ENCODE measurements around the gene DPYD.

Gene DPYD

DNA sequence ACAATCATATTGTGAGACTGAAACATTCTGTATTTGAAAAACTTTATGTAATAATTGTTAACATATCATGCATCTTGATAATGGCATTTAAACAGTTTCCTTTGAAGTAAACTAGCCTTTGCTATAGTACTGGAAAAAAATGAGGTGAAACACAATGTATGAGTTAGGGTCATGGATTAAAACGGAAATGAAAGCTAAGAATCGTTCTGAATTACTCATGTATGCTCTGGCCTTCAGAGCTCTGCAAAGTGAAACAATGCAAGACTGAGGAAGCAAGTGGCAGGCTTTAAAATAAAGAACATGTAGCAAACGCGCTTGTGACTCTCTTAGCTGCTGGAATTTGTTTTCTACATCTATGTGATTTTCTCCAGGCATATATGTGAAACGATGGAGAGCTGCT, 317.1 kb downstream of the DPYD start:
- DNase-seq: no peak

DNA sequence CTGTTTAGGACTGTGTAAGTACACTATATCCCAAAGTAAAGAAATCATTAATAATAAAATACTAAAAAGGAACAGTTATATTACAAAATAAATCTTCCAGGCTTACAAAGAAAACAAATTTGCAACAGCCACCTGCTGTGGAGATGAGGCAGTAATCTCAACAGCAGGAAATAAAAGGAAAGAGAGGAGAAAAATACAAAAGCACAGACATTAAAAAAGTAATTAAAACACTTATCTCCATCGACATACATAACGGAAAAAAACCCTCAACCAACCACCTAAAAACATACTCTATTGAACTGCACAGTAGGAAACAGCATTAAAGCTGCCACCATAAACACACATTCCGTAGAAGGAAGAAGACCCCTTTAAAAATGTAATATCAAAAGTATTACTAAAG, 317.6 kb downstream of the DPYD start:
- no peak for DNase-seq

GRCh38 chr1:97599447-97599846, 321.4 kb downstream of the DPYD start:
- no peak for DNase-seq

- DNase-seq: no peak
These were observed 327.6 kb downstream of the DPYD start for GRCh38 chr1:97593192-97593591.

DNA sequence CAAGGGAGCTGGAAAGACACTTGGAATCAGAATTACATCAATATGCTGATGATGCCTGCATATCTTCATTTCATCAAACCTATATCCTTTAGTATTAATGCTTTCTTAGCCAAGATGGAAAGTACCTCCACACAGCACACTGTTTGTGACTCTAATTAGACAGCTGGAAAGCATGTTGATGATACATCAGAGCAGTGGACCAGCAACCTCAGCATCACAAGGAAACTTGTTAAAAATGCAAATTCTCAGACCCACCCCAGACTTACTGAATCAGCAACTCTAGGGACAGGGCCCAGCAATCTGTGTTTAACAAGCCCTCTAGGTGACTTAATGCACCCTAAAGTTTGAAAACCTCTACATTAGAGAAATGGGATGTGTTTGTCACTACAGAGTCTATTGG, 332.1 kb downstream of the DPYD start:
- no peak for DNase-seq

- DNase-seq: no peak
These were observed 339.2 kb downstream of the DPYD start for GRCh38 chr1:97581614-97582051.

- no peak for DNase-seq
These were observed 343.2 kb downstream of the DPYD start for GRCh38 chr1:97577613-97578012.

DNA sequence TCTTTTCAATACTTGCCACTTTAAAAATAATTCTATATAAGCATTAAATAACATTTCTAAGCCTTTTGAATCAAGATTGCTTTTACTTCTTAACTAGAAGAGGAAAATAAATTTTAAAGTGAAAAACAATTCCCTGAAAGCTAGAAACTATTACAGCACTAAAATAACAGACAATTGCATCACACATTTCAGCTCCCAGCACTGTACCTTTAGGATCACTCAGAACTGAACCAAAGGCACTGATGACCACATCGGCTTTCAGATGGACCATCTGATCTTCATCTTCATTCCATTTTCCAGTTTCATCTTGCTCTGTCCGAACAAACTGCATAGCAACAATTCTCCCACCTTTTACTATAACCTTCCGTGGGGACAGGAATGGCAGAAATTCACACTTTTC, 347.3 kb downstream of the DPYD start:
- no peak for DNase-seq

GRCh38 chr1:97572561-97572960, 348.3 kb downstream of the DPYD start:
- DNase-seq: no peak

DNA sequence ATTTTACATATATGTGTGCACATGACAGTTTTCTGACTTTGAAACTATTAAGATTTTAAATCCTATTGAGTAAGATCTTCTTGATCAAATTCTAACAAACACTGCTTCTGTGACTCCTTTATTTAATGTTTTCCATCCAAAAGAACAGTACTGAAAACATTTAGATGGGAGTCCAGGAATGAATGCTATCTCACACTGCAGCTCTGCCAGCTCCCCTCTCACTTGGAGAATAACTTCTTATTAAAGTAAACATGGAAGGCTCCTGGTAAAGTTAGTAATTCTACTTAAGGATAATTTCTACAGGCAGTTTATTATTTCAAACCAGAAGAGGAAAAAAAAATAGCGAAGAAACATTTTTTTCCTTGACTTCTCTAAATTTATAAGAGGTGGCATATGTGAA, 349.1 kb downstream of the DPYD start:
- DNase-seq: no peak

DNA sequence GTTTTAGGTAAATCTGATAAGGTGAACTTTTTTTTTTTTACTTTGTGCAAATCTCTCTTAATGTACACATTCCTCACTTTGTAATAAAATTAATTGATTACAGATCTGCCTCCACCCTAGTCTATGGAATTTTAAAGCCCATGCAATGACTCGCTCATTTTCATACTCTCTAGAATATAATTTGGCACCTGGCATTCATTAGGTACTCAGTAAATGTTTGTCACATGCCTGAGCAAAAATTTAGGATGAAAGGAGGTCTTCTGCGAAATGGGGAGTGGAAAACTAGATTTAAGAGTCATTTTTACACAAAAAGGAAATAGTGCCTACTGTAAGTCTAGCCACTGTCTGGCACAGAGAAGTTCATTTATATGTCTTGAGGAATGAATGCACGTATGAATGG, 350.1 kb downstream of the DPYD start:
- no peak for DNase-seq

GRCh38 chr1:97567000-97567749, 353.7 kb downstream of the DPYD start:
- DNase-seq: no peak

DNA sequence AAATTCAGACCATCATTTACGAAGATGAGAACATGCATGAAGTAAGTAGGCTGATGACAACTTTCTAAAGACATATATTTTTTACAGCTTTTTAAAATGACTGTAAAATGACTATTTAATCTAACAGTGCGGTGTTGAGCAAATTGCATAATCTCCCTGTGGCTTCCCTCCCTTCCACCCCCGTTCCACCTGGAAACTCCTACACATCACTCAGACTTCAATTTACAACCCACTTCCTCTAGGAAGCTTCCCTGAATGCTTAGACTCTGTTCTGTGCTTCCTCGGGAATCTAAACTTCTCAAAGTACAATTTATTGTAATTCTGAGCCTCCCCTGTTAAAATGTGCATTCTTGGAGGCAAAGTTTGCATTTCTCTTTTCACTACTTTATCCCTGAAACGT, 354.9 kb downstream of the DPYD start:
- DNase-seq: no peak

DNA sequence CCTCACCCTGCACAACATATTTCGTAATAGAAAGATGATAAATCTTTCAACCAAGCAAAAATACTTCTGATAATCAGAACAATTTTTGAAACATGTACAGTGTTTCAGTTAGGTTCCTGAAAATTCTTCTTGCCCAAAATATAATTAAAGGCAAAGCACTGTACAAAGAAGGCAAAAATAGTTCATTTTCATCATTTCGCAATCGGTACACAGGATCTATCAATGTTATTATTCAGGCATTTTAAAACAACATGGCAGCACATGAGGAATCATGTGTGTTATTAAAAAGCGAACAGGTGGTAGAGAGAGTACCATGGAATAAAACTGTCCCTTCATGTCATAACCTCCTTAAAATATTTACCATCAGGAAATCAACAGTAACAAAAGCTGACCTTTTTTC, 356.9 kb downstream of the DPYD start:
- no peak for DNase-seq

DNA sequence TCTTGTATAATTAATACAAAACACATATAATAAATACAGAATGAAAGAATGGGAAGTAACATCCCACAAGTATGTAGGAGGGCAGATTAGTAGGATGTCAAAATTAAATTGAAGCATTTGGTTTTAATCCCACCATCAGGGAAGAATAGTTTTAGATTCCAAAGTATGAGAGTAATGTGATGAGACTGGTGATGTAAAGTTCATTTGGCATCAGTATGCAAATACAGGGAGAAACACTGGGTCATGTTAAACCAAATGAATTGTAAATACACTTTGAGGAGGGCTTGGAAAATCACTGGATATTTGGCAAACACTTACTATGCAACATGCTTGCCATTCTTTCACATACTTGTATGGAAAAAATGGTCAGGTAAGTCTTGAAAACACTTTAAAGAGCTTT, 358.8 kb downstream of the DPYD start:
- no peak for DNase-seq

- no peak for DNase-seq
These were observed 360.1 kb downstream of the DPYD start for GRCh38 chr1:97560714-97561113.

GRCh38 chr1:97553971-97554370, 366.9 kb downstream of the DPYD start:
- no peak for DNase-seq

DNA sequence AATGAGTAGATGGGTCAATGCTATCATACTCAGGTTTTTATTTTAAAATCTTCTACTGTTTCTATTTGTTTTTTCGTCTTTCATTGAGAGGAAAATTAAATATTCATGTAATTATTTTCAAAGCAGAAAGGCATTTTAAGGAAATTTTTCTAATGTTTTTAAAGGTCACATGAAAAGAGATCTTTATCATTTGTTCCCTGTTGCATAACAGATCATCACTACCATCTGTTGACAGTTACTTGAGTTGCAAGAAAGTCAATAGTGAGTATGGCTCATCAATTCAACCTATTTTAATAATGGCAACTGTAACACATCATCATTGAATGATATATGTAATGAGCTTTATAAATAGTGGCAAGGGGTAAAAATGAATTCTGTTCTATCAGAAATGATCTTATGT, 369.7 kb downstream of the DPYD start:
- no peak for DNase-seq

- no peak for DNase-seq
These were observed 375.4 kb downstream of the DPYD start for GRCh38 chr1:97545446-97545845.

GRCh38 chr1:97540346-97540888, 380.4 kb downstream of the DPYD start:
- no peak for DNase-seq

GRCh38 chr1:97538113-97538512, 382.7 kb downstream of the DPYD start:
- DNase-seq: no peak

- DNase-seq: no peak
These were observed 387.5 kb downstream of the DPYD start for GRCh38 chr1:97533358-97533757.

DNA sequence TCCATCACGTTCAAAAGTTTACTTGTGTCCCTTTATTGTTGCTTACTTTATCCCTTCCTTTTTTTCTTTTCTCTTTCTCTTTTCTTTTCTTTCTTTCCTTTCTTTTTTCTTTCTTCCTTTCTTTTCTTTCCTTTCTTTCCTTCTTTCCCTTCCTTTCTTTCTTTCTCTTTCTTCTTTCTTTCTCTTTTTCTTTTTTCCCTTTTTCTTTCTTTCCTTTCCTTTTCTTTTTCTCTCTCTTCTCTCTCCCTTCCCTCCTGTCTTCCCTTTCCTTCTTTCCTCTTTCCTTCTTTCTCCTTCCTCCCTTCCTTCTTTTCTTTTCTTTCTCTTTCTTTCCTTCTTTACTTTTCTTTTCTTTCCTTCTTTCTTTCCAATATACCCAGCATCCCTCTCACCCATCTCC, 391.2 kb downstream of the DPYD start:
- no peak for DNase-seq

- no peak for DNase-seq
These were observed 396.6 kb downstream of the DPYD start for GRCh38 chr1:97524211-97524610.

DNA sequence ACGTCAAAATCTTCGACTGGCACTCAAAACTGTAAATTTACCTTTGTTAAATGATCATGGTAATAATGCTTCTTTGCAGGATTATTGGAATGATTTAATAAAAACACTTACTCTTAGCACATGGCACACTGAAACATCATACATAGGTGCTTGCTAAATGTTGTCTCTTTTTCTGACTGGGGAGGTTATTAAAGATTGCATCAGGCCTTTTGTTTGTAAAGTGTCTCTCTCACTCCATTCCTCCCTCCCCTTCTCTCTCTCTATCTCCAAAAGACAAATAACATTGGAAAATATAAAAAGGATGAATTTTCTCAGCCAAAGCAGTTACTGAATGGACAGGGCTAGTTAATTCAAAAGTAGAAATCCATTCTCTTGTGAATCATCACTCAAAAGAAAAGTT, 404.2 kb downstream of the DPYD start:
- no peak for DNase-seq

Measured in activated gamma-delta T cell (primary cell).